Testis (tissue), 3 donors: ENCODE results near the gene SUFU. TPM values are rescaled to one million over a fixed set of nuclear protein-coding genes. Genes with fewer than 3 reads are reported as not detected.
"Not testable (repeated sequence)": the region's sequence is repeated elsewhere in the genome, so short reads cannot be mapped to it uniquely, and the experiment has no call there.

Experiments used
- DNase-seq: peaks from one replicate; pipeline ENCODE4 v3.0.0-alpha.2; 2019
- H3K27ac ChIP-seq, 2 donors: fragments of 200-600 bp; sonication (generic); one replicate each; pipeline ENCODE4 v1.5.1; 2019
- H3K27me3 ChIP-seq: fragments of 200-600 bp; sonication (generic); one replicate; pipeline ENCODE4 v1.5.1; 2019
- H3K36me3 ChIP-seq: fragments of 200-600 bp; sonication (generic); one replicate; pipeline ENCODE4 v1.5.1; 2017; ENCODE audit warnings: low read depth; ENCODE audit errors: missing control alignments
- H3K4me1 ChIP-seq: fragments of 200-600 bp; sonication (generic); one replicate; pipeline ENCODE4 v1.5.1; 2019
- H3K4me3 ChIP-seq, 2 donors: fragments of 200-600 bp; sonication (generic); one replicate each; pipeline ENCODE4 v1.5.1; 2017 to 2019
- H3K9me3 ChIP-seq: fragments of 200-600 bp; sonication (generic); one replicate; pipeline ENCODE4 v1.5.1; 2017
- CTCF ChIP-seq, 3 experiments: fragments of 450-650 bp in 2 of 3; fragments of 200-600 bp in 1 of 3; sonication (generic) in 1 of 3; IDR thresholded peaks; one replicate each; pipeline ENCODE4 v1.5.1; 2016 to 2019; ENCODE audit warnings: antibody characterized with exemption in 3 of 3, mild to moderate bottlenecking in 2 of 3, moderate library complexity in 1 of 3
- POLR2A ChIP-seq: fragments of 450-650 bp; IDR thresholded peaks from one replicate; pipeline ENCODE4 v1.6.1; 2017; ENCODE audit warnings: antibody characterized with exemption, mild to moderate bottlenecking, moderate library complexity
- WGBS, 2 donors: methylation state at CpG; one replicate each; pipeline ENCODE4 v1.1.5; 2018; 5-methylcytosine and 5-hydroxymethylcytosine counted together
- intact Hi-C: fragments of 100-400 bp; cut with DNase I; formaldehyde crosslinking; loops from one replicate; pipeline ENCODE4 v1.15.1; 2023; ENCODE audit warnings: low total_unique reads
- polyA plus RNA-seq: library from polyadenylated mRNA; stranded (reverse); fragments of 350-450 nt; fragmentation: Illumina TruSeq; extraction: RNeasy Lipid Tissue Mini Kit (QIAGEN cat#74804); gene quantifications from one replicate; pipeline ENCODE4 v1.2.3, GENCODE V29; 2014; ENCODE audit warnings: low read depth, low replicate concordance; ENCODE audit not compliant: insufficient read depth
- total RNA-seq, 2 donors: library from RNA; depleted of rRNA; stranded (reverse); fragments of >200 nt; gene quantifications; one replicate each; pipeline ENCODE4 v1.2.3, GENCODE V29; 2016

The SUFU gene
- total and polyA plus RNA-seq, 3 donors from 2014 or later, result 16.5 to 28.4 (median 22.9) TPM

DNA sequence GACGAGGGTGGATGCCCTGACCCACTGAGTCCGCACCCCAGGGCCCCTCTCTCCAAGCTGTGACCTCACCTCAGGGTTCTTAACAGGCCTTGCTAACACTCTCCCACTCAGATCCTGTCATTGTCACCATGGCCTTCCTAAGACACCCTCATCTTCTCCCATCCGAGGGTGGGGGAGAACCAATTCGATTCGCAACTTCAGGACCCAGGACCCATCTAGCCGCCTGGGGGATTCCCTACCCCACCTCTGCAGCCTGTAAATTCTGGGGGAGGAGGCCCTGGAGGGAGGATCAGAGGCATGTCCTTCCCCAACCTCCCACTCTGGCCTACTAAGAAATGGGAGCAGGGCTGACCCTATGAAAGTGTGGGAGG lies 157.9 kb downstream of the SUFU start:
- TF ChIP-seq POLR2A (no peak), CTCF (IDR thresholded peaks at IDR 0.05) (no peak)
- 63 to 70% methylated on average over 4 to 6 of the region's 6 CpGs for WGBS, 2 donors
- DNase-seq, result no peak
- H3K4me3 ChIP-seq, result no peak overlapping the region
- H3K27ac ChIP-seq, result no peak overlapping the region
- H3K9me3 ChIP-seq, result no peaks in the 10 kb centered on the region
- no peaks in the 10 kb centered on the region for H3K27me3 ChIP-seq
- intact Hi-C loops, result no loop called here
- H3K36me3 ChIP-seq, result no peaks in the 10 kb centered on the region
- peaks cover 21% of the 10 kb centered on the region for H3K4me1 ChIP-seq

DNA sequence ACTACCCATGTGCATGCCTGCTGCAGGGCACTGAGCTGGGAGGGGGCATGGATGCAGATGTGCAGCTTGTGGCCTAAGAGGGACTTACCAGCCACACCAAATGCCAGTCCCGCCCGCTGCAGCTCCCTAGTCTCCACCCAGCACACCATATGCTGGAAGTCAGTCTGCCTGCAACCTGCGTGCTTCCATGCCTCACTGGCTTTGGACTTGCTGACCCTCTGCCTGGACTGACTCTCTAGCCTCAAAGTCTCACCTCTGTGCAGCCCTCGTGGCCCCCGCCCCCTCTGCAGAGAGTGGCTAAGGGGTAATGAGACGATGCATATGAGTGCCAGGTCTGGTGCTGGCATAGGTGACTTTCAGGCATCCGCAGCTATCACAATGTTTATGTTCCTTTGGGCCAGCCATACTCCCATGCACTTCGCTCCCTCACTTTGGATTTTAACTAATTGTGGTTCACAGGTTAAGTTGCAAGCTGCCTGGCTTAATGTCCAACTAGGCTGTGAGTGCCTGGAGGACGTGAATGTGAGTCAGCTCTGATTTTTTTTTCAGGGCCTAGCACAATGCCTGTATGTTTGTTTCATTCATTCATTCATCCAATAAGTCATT lies 162.2 kb downstream of the SUFU start:
- 88 to 89% methylated on average over 9 of the region's 9 CpGs for WGBS, 2 donors
- H3K9me3 ChIP-seq, result no peaks in the 10 kb centered on the region
- TF ChIP-seq CTCF (IDR thresholded peaks at IDR 0.05) (no peak), POLR2A (no peak)
- H3K4me1 ChIP-seq, result peaks cover 8% of the 10 kb centered on the region
- H3K36me3 ChIP-seq, result no peaks in the 10 kb centered on the region
- intact Hi-C loops, result no loop called here
- no peaks in the 10 kb centered on the region for H3K27me3 ChIP-seq
- H3K4me3 ChIP-seq, result no peak overlapping the region
- H3K27ac ChIP-seq, result no peak overlapping the region
- no peak for DNase-seq

DNA sequence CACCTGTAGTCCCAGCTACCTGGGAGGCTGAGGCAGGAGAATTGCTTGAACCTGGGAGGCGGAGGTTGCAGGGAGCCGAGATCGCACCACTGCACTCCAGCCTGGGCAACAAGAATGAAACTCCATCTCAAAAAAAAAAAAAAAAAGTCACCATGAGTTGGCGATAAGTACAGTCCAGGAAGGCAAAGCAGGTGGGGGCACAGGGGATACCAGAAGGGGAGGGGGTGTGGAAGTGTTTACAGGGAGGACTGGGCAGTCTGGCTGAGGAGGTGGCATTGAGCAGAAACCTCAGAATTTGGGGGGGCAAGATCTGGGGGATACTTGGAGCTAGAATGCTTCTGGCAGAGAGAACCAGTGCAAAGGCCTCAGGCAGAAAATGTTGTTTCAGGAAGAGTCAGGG lies 163.6 kb downstream of the SUFU start:
- H3K4me3 ChIP-seq, H3K9me3 ChIP-seq, H3K27ac ChIP-seq, intact Hi-C loops, H3K27me3 ChIP-seq, H3K4me1 ChIP-seq, DNase-seq, H3K36me3 ChIP-seq: not testable (repeated sequence)
- WGBS, 2 donors, result 92 to 93% methylated on average over 4 of the region's 4 CpGs

GRCh38 chr10:102668326-102669107 lies 164.7 kb downstream of the SUFU start:
- 92 to 95% methylated on average over 6 to 10 of the region's 10 CpGs for WGBS, 2 donors
- Histone ChIP-seq H3K9me3 (no peaks in the 10 kb centered on the region), H3K4me3 (no peak overlapping the region), H3K36me3 (no peaks in the 10 kb centered on the region), H3K4me1 (peaks cover 17% of the 10 kb centered on the region), H3K27me3 (no peaks in the 10 kb centered on the region), H3K27ac (no peak overlapping the region)
- DNase-seq, result no peak
- intact Hi-C loops, result no loop called here
- TF ChIP-seq CTCF (IDR thresholded peaks at IDR 0.05) (no peak), POLR2A (no peak)

GRCh38 chr10:102669206-102670064 lies 165.7 kb downstream of the SUFU start:
- Histone ChIP-seq H3K4me3 (no peak overlapping the region), H3K9me3 (no peaks in the 10 kb centered on the region), H3K27ac (no peak overlapping the region), H3K27me3 (no peaks in the 10 kb centered on the region), H3K4me1 (peaks cover 26% of the 10 kb centered on the region), H3K36me3 (no peaks in the 10 kb centered on the region)
- intact Hi-C loops, result no loop called here
- WGBS, 2 donors, result 56 to 78% methylated on average over 5 to 7 of the region's 7 CpGs
- DNase-seq, result no peak
- TF ChIP-seq CTCF (IDR thresholded peaks at IDR 0.05), result peak in 1 of 3 experiments; percentile 41
- no peak for TF ChIP-seq POLR2A
